Measurements from ENCODE around the gene KCTD5. TPM values are rescaled to one million over a fixed set of nuclear protein-coding genes. Genes with fewer than 3 reads are reported as not detected.

The KCTD5 gene
- total RNA-seq, 1 experiment from 2014 or later: 66.5 TPM

DNA sequence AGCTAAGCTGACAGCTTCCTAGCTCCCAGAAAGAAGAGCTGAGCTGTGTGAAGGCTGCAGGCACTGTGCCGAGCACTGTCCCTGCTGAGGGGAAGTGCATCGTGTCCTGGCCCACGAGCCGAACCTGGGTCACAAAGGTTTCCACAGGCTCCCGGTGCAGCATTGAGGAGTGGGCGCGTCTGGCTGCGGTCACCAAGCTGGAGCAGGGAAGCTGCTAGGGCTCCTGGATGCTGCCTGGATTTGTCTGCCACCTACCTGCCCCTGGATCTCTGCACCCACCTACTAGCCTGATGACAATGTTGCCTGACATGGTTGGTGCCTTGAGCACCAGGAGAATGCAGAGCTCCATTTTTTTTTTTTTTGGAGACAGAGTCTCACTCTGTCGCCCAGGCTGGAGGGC is 63.6 kb downstream of the KCTD5 start:
- no peak overlapping the region for H3K27ac ChIP-seq
- no peak for DNase-seq
- H3K36me3 ChIP-seq (ENCODE audit: low read depth): no peaks in the 10 kb centered on the region
- POLR2A ChIA-PET (ENCODE audit: unreplicated experiment): interaction anchor here (0.6 to 0.7 kb wide), 3 partner anchors 46 to 223 kb away, joined by 3 to 19 read pairs (median 3); no protein-coding TSS in a partner anchor
- peaks cover 8% of the 10 kb centered on the region for H3K4me1 ChIP-seq (replicated peaks; ENCODE audit: insufficient read depth)
- intact Hi-C loops (cut with micrococcal nuclease; ENCODE audit: unreplicated experiment): no loop called here
- H3K79me2 ChIP-seq (ENCODE audit: low read depth): peaks cover 17% of the 10 kb centered on the region
- H3K9me3 ChIP-seq (ENCODE audit: insufficient read depth, low read depth): no peaks in the 10 kb centered on the region
- BruUV-seq (replicated peaks): no TSS peak
- H3K27me3 ChIP-seq (ENCODE audit: insufficient read depth, low read depth): no peaks in the 10 kb centered on the region
- H4K20me1 ChIP-seq (ENCODE audit: insufficient read depth): no peaks in the 10 kb centered on the region
- H3F3A ChIP-seq (ENCODE audit: insufficient read depth, low read depth): 0 out of 2 replicates have a peak, but pooled peaks cover 2% of the 10 kb centered on the region
- TF ChIP-seq EZH2 (IDR thresholded peaks at IDR 0.05; ENCODE audit: low read depth): no peak
- TF ChIP-seq, protein P1, sequence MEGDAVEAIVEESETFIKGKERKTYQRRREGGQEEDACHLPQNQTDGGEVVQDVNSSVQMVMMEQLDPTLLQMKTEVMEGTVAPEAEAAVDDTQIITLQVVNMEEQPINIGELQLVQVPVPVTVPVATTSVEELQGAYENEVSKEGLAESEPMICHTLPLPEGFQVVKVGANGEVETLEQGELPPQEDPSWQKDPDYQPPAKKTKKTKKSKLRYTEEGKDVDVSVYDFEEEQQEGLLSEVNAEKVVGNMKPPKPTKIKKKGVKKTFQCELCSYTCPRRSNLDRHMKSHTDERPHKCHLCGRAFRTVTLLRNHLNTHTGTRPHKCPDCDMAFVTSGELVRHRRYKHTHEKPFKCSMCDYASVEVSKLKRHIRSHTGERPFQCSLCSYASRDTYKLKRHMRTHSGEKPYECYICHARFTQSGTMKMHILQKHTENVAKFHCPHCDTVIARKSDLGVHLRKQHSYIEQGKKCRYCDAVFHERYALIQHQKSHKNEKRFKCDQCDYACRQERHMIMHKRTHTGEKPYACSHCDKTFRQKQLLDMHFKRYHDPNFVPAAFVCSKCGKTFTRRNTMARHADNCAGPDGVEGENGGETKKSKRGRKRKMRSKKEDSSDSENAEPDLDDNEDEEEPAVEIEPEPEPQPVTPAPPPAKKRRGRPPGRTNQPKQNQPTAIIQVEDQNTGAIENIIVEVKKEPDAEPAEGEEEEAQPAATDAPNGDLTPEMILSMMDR (conservative IDR thresholded peaks at IDR 0.05): no peak
- no peak overlapping the region for H2AFZ ChIP-seq
- CTCF ChIA-PET: no interaction called here
- H3K9me2 ChIP-seq (ENCODE audit: insufficient read depth): no peaks in the 10 kb centered on the region
- H3K4me2 ChIP-seq: no peak overlapping the region
- no peak overlapping the region for H3K4me3 ChIP-seq

DNA sequence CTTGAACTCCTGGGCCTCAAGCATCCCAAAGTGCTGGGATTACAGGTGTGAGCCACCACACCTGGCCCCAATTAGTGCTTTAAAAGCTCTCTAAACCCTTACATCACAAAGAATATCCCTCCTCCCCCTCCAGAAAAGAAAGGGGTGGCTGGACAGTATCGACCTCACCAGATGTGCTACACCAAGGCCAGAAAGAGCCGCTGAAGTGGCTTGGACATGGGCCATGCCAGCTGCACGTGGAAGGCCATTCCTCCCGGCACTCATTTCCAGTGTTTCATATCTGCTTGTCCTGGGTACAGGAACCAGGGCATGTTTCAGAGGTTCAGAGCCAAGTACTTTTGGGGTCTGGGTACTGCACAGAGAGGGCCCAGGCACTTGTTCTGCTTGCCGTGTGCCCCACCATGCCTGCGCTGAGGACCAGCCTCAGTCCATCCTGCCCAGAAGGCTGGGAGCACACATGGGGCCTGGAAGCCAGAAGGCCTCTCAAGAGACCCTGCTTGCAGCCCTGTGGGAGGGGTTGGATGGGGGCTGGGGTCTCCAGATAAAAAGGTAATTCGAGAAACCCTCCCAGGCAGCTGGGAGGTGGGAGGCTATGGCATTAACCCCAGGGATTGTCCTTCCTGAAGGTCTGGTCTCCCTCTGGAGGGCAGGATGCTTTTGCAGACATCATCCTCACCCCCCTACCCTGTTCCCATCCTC is 66.6 kb downstream of the KCTD5 start:
- 0 out of 2 replicates have a peak, but pooled peaks cover 5% of the 10 kb centered on the region for H3K36me3 ChIP-seq (ENCODE audit: low read depth)
- H3F3A ChIP-seq (ENCODE audit: insufficient read depth, low read depth): peaks cover 14% of the 10 kb centered on the region
- H3K9me3 ChIP-seq (ENCODE audit: insufficient read depth, low read depth): no peaks in the 10 kb centered on the region
- DNase-seq: no peak
- H2AFZ ChIP-seq: no peak overlapping the region
- H3K4me3 ChIP-seq: no peak overlapping the region
- BruUV-seq (replicated peaks): no TSS peak
- no peak overlapping the region for H3K4me2 ChIP-seq
- peaks cover 9% of the 10 kb centered on the region for H4K20me1 ChIP-seq (ENCODE audit: insufficient read depth)
- no peak overlapping the region for H3K27ac ChIP-seq
- POLR2A ChIA-PET (ENCODE audit: unreplicated experiment): no interaction called here
- H3K9me2 ChIP-seq (ENCODE audit: insufficient read depth): no peaks in the 10 kb centered on the region
- peaks cover 12% of the 10 kb centered on the region for H3K4me1 ChIP-seq (replicated peaks; ENCODE audit: insufficient read depth)
- intact Hi-C loops (cut with micrococcal nuclease; ENCODE audit: unreplicated experiment): no loop called here
- TF ChIP-seq, protein P1 (conservative IDR thresholded peaks at IDR 0.05): no peak
- no peak for TF ChIP-seq EZH2 (IDR thresholded peaks at IDR 0.05; ENCODE audit: low read depth)
- CTCF ChIA-PET: no interaction called here
- no peaks in the 10 kb centered on the region for H3K27me3 ChIP-seq (ENCODE audit: insufficient read depth, low read depth)
- peaks cover 33% of the 10 kb centered on the region for H3K79me2 ChIP-seq (ENCODE audit: low read depth)

DNA sequence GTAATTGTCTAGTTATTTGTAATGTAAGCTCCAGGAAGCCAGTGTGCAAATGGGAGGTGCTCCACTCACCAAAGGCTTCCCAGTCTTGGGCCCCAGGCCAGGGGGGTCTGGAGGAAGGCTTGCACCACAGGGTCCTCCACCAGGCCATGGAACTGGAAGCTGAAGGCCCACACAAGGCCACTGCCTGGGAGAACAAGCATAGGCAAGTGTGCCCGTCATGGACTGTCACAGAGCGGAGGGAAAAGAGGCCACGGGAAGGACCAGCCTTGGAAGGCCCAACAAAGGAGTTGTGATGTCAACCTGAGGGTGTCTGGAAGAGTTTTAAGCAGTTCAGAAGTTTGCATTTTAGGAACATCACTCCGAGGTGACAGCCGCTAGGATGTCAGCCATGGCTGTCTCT is 67.2 kb downstream of the KCTD5 start:
- no peak overlapping the region for H3K27ac ChIP-seq
- POLR2A ChIA-PET (ENCODE audit: unreplicated experiment): no interaction called here
- no TSS peak for BruUV-seq (replicated peaks)
- no peak for TF ChIP-seq EZH2 (IDR thresholded peaks at IDR 0.05; ENCODE audit: low read depth)
- TF ChIP-seq, protein P1 (conservative IDR thresholded peaks at IDR 0.05): no peak
- intact Hi-C loops (cut with micrococcal nuclease; ENCODE audit: unreplicated experiment): no loop called here
- no peaks in the 10 kb centered on the region for H3K9me2 ChIP-seq (ENCODE audit: insufficient read depth)
- DNase-seq: no peak
- peaks cover 15% of the 10 kb centered on the region for H4K20me1 ChIP-seq (ENCODE audit: insufficient read depth)
- H3K27me3 ChIP-seq (ENCODE audit: insufficient read depth, low read depth): no peaks in the 10 kb centered on the region
- peaks cover 14% of the 10 kb centered on the region for H3K4me1 ChIP-seq (replicated peaks; ENCODE audit: insufficient read depth)
- CTCF ChIA-PET: no interaction called here
- H3K4me2 ChIP-seq: no peak overlapping the region
- no peak overlapping the region for H3K4me3 ChIP-seq
- H3K36me3 ChIP-seq (ENCODE audit: low read depth): 0 out of 2 replicates have a peak, but pooled peaks cover 11% of the 10 kb centered on the region
- peaks cover 39% of the 10 kb centered on the region for H3K79me2 ChIP-seq (ENCODE audit: low read depth)
- H3K9me3 ChIP-seq (ENCODE audit: insufficient read depth, low read depth): no peaks in the 10 kb centered on the region
- H2AFZ ChIP-seq: no peak overlapping the region
- peaks cover 14% of the 10 kb centered on the region for H3F3A ChIP-seq (ENCODE audit: insufficient read depth, low read depth)

Data from PC-9 (cell line).